H1 (cell line): ENCODE measurements around the gene SCYL2. TPM values are rescaled to one million over a fixed set of nuclear protein-coding genes. Genes with fewer than 3 reads are reported as not detected.

ENCODE experiments used
- CTCF ChIA-PET: fragments of 300-600 bp; sonication (Branson Sonifier 250); formaldehyde crosslinking; loops from one replicate; lab custom pipeline; 2021; ENCODE audit not compliant: partially characterized antibody; lab: Charles Lee
- POLR2A ChIA-PET: fragments of 300-600 bp; sonication (Branson Sonifier 250); formaldehyde crosslinking; loops from one replicate; lab custom pipeline; 2021; ENCODE audit warnings: inconsistent platforms; ENCODE audit not compliant: partially characterized antibody; lab: Charles Lee
- DNase-seq, 2 experiments: peaks; one replicate each; pipeline versions ENCODE4 v3.0.0 to v3.0.0-alpha.2; 2010 to 2022; ENCODE audit warnings: low spot score in 2 of 2, low read depth in 1 of 2, mixed read lengths in 1 of 2
- FAIRE-seq: peaks from 2 replicates; lab custom pipeline; 2011; peaks lifted over from hg19 to GRCh38; lab: Jason Lieb, UNC
- H2AFZ ChIP-seq: 2 replicates; pipeline ENCODE4 v1.8.1; 2012; ENCODE audit warnings: low read length, inconsistent platforms
- H2AK5ac ChIP-seq: 2 replicates; pipeline ENCODE4 v1.6.1; 2013; ENCODE audit warnings: low read depth, low read length
- H2BK120ac ChIP-seq: replicated peaks from 2 replicates; pipeline ENCODE3; 2013; ENCODE audit warnings: low read depth, low read length, inconsistent platforms
- H2BK12ac ChIP-seq: 2 replicates; pipeline ENCODE4 v1.6.1; 2013; ENCODE audit warnings: low read depth, low read length
- H2BK15ac ChIP-seq: 2 replicates; pipeline ENCODE4 v1.6.1; 2013; ENCODE audit warnings: low read length
- H2BK20ac ChIP-seq: 2 replicates; pipeline ENCODE4 v1.6.1; 2013; ENCODE audit warnings: low read length
- H2BK5ac ChIP-seq: 2 replicates; pipeline ENCODE4 v1.6.1; 2013; ENCODE audit warnings: low read depth, low read length
- H3K14ac ChIP-seq: 2 replicates; pipeline ENCODE4 v1.6.1; 2013; ENCODE audit warnings: inconsistent platforms; ENCODE audit not compliant: insufficient read length
- H3K18ac ChIP-seq: 2 replicates; pipeline ENCODE4 v1.6.1; 2013; ENCODE audit warnings: low read length; ENCODE audit errors: extremely low read depth
- H3K23ac ChIP-seq: 2 replicates; pipeline ENCODE4 v1.6.1; 2013; ENCODE audit warnings: inconsistent platforms; ENCODE audit not compliant: insufficient read length
- H3K23me2 ChIP-seq: 2 replicates; pipeline ENCODE4 v1.6.1; 2013; ENCODE audit warnings: low read depth, low read length
- H3K27ac ChIP-seq: 2 replicates; pipeline ENCODE4 v1.6.1; 2011; ENCODE audit warnings: low read depth, low read length, inconsistent platforms
- H3K27me3 ChIP-seq, 4 experiments: replicated peaks in 1 of 4; 1 replicate in 1 of 4; 2 replicates in 3 of 4; pipeline versions ENCODE4 v1.6.1 to v1.8.1; 2011 to 2013; ENCODE audit warnings: low read length in 3 of 4, mild to moderate bottlenecking in 3 of 4, inconsistent platforms in 2 of 4, mixed read lengths in 2 of 4, moderate library complexity in 1 of 4; ENCODE audit not compliant: control insufficient read depth in 3 of 4, insufficient read depth in 3 of 4; ENCODE audit errors: extremely low read depth in 1 of 4
- H3K36me3 ChIP-seq, 4 experiments: 2 replicates each; pipeline versions ENCODE4 v1.6.1 to v1.8.1; 2011 to 2013; ENCODE audit warnings: mild to moderate bottlenecking in 4 of 4, low read length in 3 of 4, moderate library complexity in 2 of 4, control low read depth in 1 of 4, inconsistent platforms in 1 of 4; ENCODE audit not compliant: insufficient read depth in 4 of 4, control insufficient read depth in 2 of 4
- H3K4ac ChIP-seq: replicated peaks from 2 replicates; pipeline ENCODE3; 2013; ENCODE audit warnings: low read length, low read depth, mixed read lengths, inconsistent platforms; ENCODE audit not compliant: insufficient read length
- H3K4me1 ChIP-seq, 4 experiments: replicated peaks in 1 of 4; 1 replicate in 1 of 4; 2 replicates in 3 of 4; pipeline versions ENCODE4 v1.6.1 to v1.8.1; 2011 to 2013; ENCODE audit warnings: low read length in 3 of 4, inconsistent platforms in 2 of 4, mixed read lengths in 1 of 4; ENCODE audit not compliant: insufficient read depth in 4 of 4, control insufficient read depth in 3 of 4
- H3K4me2 ChIP-seq, 2 experiments: 2 replicates each; pipeline versions ENCODE4 v1.6.1 to v1.8.1; 2011 to 2013; ENCODE audit warnings: low read depth in 2 of 2, low read length in 2 of 2, control low read depth in 1 of 2, inconsistent platforms in 1 of 2, mild to moderate bottlenecking in 1 of 2; ENCODE audit not compliant: insufficient read depth in 1 of 2
- H3K4me3 ChIP-seq, 4 experiments: fragments of 200-600, 300-600 bp in 1 of 4; sonication (generic), shearing (Covaris generic), sonication (Bioruptor Twin) in 1 of 4; 2 replicates each; pipeline versions ENCODE4 v1.5.1 to v1.8.1; 2011 to 2016; ENCODE audit warnings: low read length in 4 of 4, low read depth in 3 of 4, control low read depth in 2 of 4, inconsistent platforms in 2 of 4, mild to moderate bottlenecking in 2 of 4, mixed read lengths in 1 of 4, moderate library complexity in 1 of 4; ENCODE audit not compliant: insufficient read depth in 2 of 4; ENCODE audit errors: extremely low read depth in 1 of 4
- H3K56ac ChIP-seq: replicated peaks from 2 replicates; pipeline ENCODE3; 2013; ENCODE audit warnings: low read depth, mild to moderate bottlenecking, mixed read lengths, low read length, inconsistent platforms; ENCODE audit not compliant: insufficient read length
- H3K79me1 ChIP-seq: 2 replicates; pipeline ENCODE4 v1.6.1; 2013; ENCODE audit warnings: low read depth, low read length, control low read depth
- H3K79me2 ChIP-seq, 2 experiments: 2 replicates each; pipeline versions ENCODE4 v1.6.1 to v1.8.1; 2012 to 2013; ENCODE audit warnings: low read length in 2 of 2, mild to moderate bottlenecking in 2 of 2, inconsistent platforms in 1 of 2; ENCODE audit not compliant: insufficient read depth in 2 of 2, control insufficient read depth in 1 of 2
- H3K9ac ChIP-seq, 4 experiments: replicated peaks in 1 of 4; 1 replicate in 1 of 4; 2 replicates in 3 of 4; pipeline versions ENCODE4 v1.6.1 to v1.8.1; 2011 to 2013; ENCODE audit warnings: low read depth in 3 of 4, low read length in 3 of 4, control low read depth in 2 of 4, mild to moderate bottlenecking in 2 of 4, moderate library complexity in 2 of 4, inconsistent platforms in 1 of 4; ENCODE audit errors: extremely low read depth in 1 of 4
- H3K9me3 ChIP-seq, 2 experiments: 2 replicates each; pipeline versions ENCODE4 v1.6.1 to v1.8.1; 2012 to 2013; ENCODE audit warnings: mild to moderate bottlenecking in 2 of 2, moderate library complexity in 2 of 2, control low read depth in 1 of 2, inconsistent platforms in 1 of 2, low read depth in 1 of 2, low read length in 1 of 2, mixed read lengths in 1 of 2; ENCODE audit not compliant: insufficient read depth in 2 of 2
- H4K20me1 ChIP-seq, 2 experiments: replicated peaks in 1 of 2; 2 replicates each; pipeline versions ENCODE3 to v1.8.1; 2011 to 2013; ENCODE audit warnings: inconsistent platforms in 2 of 2, low read length in 2 of 2, mild to moderate bottlenecking in 1 of 2; ENCODE audit not compliant: insufficient read depth in 2 of 2, control insufficient read depth in 1 of 2
- H4K5ac ChIP-seq: 2 replicates; pipeline ENCODE4 v1.6.1; 2013; ENCODE audit warnings: low read length, low read depth, mixed read lengths, inconsistent platforms; ENCODE audit not compliant: insufficient read length
- H4K8ac ChIP-seq: 2 replicates; pipeline ENCODE4 v1.8.0; 2013; ENCODE audit warnings: mild to moderate bottlenecking, moderate library complexity, low read length, inconsistent platforms; ENCODE audit not compliant: insufficient read depth; ENCODE audit errors: extremely low read depth
- H4K91ac ChIP-seq: replicated peaks from 2 replicates; pipeline ENCODE3; 2013; ENCODE audit warnings: low read length, mixed read lengths, inconsistent platforms; ENCODE audit not compliant: insufficient read length
- ATF2 ChIP-seq: IDR thresholded peaks from 2 replicates; pipeline ENCODE4 v1.6.1; 2012; ENCODE audit warnings: low read length, inconsistent platforms
- BCL11A ChIP-seq, 2 experiments: IDR thresholded peaks; one replicate each; pipeline ENCODE4 v1.6.1; 2011; ENCODE audit warnings: low read depth in 2 of 2, low read length in 2 of 2, mild to moderate bottlenecking in 2 of 2
- CBX8 ChIP-seq: fragments of 300-800, 300-1000 bp; sonication (generic); IDR thresholded peaks from 2 replicates; pipeline ENCODE4 v1.7.1; 2016; ENCODE audit warnings: low read depth, low read length, borderline replicate concordance
- RBBP5 ChIP-seq: IDR thresholded peaks from 2 replicates; pipeline ENCODE4 v1.7.1; 2012; ENCODE audit warnings: low read depth, mild to moderate bottlenecking, inconsistent platforms, low read length, moderate library complexity, borderline replicate concordance
- SP1 ChIP-seq: IDR thresholded peaks from 2 replicates; pipeline ENCODE4 v1.6.1; 2011; ENCODE audit warnings: low read depth, low read length
- SUZ12 ChIP-seq: fragments of 200-600 bp; sonication (generic); IDR thresholded peaks from 2 replicates; pipeline ENCODE4 v1.6.1; 2012; ENCODE audit warnings: mild to moderate bottlenecking, inconsistent platforms, low read length, moderate library complexity, mixed read lengths
- TAF7 ChIP-seq: optimal IDR thresholded peaks from 2 replicates; pipeline ENCODE3; 2011; ENCODE audit warnings: low read depth, mild to moderate bottlenecking, inconsistent platforms, low read length, moderate library complexity, borderline replicate concordance
- WGBS, 2 experiments: shearing (Covaris generic) in 1 of 2; methylation state at CpG; one replicate each; pipeline versions ENCODE4 v1.1.6 to v1.1.7; 2013 to 2015; ENCODE audit warnings: low lambda C conversion rate in 2 of 2, mixed read lengths in 2 of 2, inconsistent platforms in 1 of 2, low coverage in 1 of 2, missing lambda C conversion rate in 1 of 2; ENCODE audit not compliant: insufficient replicate concordance in 2 of 2, insufficient coverage in 1 of 2, insufficient read length in 1 of 2; ENCODE audit errors: extremely low coverage in 1 of 2, missing lambda C conversion rate in 1 of 2; 5-methylcytosine and 5-hydroxymethylcytosine counted together
- polyA plus RNA-seq, 7 experiments: library from polyadenylated mRNA; depleted of rRNA in 3 of 7; stranded (reverse) in 5 of 7; unstranded in 2 of 7; fragments of >200 nt in 5 of 7; fragments of 200-250 nt in 2 of 7; gene quantifications; 1 replicate in 5 of 7; 2 replicates in 1 of 7; 4 replicates in 1 of 7; pipeline versions ENCODE4 v1.2.1 to v1.2.3, GENCODE V29; 2011 to 2013; ENCODE audit warnings: missing spikeins in 2 of 7, mixed read lengths in 2 of 7
- total RNA-seq: library from RNA; stranded (reverse); fragmentation: NEBNext Ultra II Directional; extraction: Animal tissue kit (Norgen Biotek cat#: 25700); gene quantifications from 2 replicates; pipeline ENCODE4 v1.2.1, GENCODE V29; 2021

Gene SCYL2
- total and polyA plus RNA-seq, 2 of the 8 experiments (the other 6 are each of a cell fraction or from before 2014, with no cell fraction given): 8.9 to 48.7 TPM

DNA sequence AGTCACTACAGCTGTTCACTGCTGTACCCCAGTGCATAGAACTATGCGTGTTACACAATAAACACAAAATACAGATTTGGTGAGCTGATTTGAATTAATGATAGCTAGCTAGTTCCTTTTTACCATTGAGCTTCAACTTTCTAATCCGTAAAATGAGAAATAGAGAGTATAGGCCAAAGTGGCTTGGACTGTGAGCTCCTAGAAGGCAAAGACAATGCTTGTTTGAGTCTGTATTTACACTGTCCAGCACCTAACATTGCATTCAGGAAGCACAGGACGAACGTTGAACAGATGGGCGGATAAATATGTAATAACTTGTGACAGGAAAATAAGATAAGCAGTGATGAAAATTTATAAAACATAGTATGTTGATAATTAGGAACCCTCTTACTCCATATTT, 121.4 kb downstream of the SCYL2 start:
- H3K18ac ChIP-seq: no peak overlapping the region
- no peak overlapping the region for H3K4ac ChIP-seq
- H4K91ac ChIP-seq: no peak overlapping the region
- H3K9ac ChIP-seq: no peak overlapping the region
- no peak for FAIRE-seq
- no peaks in the 10 kb centered on the region for H3K79me2 ChIP-seq
- no peaks in the 10 kb centered on the region for H3K4me1 ChIP-seq
- H3K23me2 ChIP-seq: no peaks in the 10 kb centered on the region
- H2AFZ ChIP-seq: no peak overlapping the region
- no peak for TF ChIP-seq BCL11A (IDR thresholded peaks at IDR 0.05; ENCODE audit: low read depth in 2 of 2, low read length in 2 of 2)
- TF ChIP-seq SUZ12: no peak
- no peak for TF ChIP-seq CBX8
- no peak for TF ChIP-seq SP1
- no peak for TF ChIP-seq RBBP5
- TF ChIP-seq ATF2: no peak
- TF ChIP-seq TAF7: no peak
- no peak overlapping the region for H2BK5ac ChIP-seq
- no peak overlapping the region for H2AK5ac ChIP-seq
- 90% methylated on average over 5 of the region's 5 CpGs; no CpG with 5 or more reads in 1 of the 2 experiments for WGBS, 2 experiments
- no peak overlapping the region for H3K56ac ChIP-seq
- H3K27me3 ChIP-seq: no peaks in the 10 kb centered on the region
- H3K79me1 ChIP-seq: no peaks in the 10 kb centered on the region
- H3K36me3 ChIP-seq: no peaks in the 10 kb centered on the region
- CTCF ChIA-PET: interaction anchor here (0.9 to 4.6 kb wide), 4 partner anchors 16 to 155 kb away, joined by 3 to 35 read pairs (median 4); no protein-coding TSS in a partner anchor
- no peak overlapping the region for H3K4me2 ChIP-seq
- H4K20me1 ChIP-seq: no peaks in the 10 kb centered on the region
- no peak overlapping the region for H2BK120ac ChIP-seq
- H4K8ac ChIP-seq: no peak overlapping the region
- no peaks in the 10 kb centered on the region for H3K9me3 ChIP-seq
- no peak for DNase-seq
- H2BK20ac ChIP-seq: no peak overlapping the region
- H4K5ac ChIP-seq: no peak overlapping the region
- H3K27ac ChIP-seq: no peak overlapping the region
- no peak overlapping the region for H2BK12ac ChIP-seq
- no peak overlapping the region for H3K4me3 ChIP-seq
- H3K23ac ChIP-seq: no peak overlapping the region
- no peak overlapping the region for H2BK15ac ChIP-seq
- no peak overlapping the region for H3K14ac ChIP-seq
- POLR2A ChIA-PET: interaction anchor here (0.8 kb wide), 1 partner anchor 122 kb away, joined by 3 read pairs; the partner anchor contains the start of genes DEPDC4 and SCYL2
